HG03342 (cell line): Measurements from ENCODE around the gene PIAS1.

Source experiments
- ATAC-seq: cut with Tn5 transposase; IDR thresholded peaks from one replicate; pipeline ENCODE4 v1.9.1; 2021; ENCODE audit warnings: mild to moderate bottlenecking, moderate library complexity; ENCODE audit not compliant: unreplicated experiment

Gene PIAS1

DNA sequence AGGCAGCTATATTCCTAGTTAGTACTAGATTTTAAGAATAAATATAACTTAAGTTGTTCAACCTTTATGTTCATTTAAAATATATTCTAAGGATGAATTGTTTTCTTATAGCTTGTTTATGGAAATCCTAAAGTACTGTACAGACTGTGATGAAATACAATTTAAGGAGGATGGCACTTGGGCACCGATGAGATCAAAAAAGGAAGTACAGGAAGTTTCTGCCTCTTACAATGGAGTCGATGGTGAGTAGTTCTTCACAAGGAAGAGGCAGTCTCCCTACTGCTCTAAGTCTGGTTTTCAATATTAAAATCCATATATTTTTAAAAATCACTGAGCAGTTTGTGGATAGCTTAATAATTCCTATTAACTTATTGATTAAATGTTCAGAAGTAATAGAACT is 121.4 kb downstream of the PIAS1 start:
- no peak for ATAC-seq

DNA sequence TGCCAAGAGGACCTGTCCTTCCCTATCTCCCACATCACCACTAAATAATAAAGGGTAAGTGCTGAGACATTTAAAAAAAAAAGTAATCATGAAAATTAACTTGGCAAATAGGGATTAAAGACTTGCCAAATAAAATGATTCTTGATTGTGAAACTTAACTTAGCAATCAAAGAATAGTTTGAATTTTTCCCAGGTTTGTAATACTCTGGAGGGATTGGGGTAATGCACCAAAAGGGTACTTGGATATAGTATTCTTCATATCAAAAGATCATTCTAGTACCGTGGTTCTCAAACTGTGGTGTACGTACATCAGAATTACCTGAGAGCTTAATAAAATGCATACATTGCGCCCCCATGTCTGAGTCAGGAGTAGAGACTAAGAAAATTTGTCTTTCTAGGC is 122.5 kb downstream of the PIAS1 start:
- no peak for ATAC-seq

DNA sequence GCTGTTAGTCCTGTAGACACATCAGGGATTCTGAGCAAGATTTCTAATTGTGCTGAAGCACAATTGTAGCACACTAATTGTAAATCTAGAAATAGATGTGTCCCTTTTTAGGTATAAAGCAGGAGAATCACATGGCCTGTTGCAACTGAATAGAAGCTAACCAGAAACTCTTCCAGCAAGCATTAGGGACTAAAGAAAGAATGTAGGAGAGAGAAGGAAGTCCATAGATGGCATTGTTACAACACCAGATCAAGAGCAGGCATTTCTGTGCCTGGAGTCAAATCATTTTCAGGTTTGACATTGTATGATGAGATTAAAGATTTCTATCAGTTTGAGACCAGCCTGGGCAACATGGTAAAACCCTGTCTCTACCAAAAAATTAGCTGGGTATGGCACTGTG is 123.6 kb downstream of the PIAS1 start:
- ATAC-seq, result no peak

DNA sequence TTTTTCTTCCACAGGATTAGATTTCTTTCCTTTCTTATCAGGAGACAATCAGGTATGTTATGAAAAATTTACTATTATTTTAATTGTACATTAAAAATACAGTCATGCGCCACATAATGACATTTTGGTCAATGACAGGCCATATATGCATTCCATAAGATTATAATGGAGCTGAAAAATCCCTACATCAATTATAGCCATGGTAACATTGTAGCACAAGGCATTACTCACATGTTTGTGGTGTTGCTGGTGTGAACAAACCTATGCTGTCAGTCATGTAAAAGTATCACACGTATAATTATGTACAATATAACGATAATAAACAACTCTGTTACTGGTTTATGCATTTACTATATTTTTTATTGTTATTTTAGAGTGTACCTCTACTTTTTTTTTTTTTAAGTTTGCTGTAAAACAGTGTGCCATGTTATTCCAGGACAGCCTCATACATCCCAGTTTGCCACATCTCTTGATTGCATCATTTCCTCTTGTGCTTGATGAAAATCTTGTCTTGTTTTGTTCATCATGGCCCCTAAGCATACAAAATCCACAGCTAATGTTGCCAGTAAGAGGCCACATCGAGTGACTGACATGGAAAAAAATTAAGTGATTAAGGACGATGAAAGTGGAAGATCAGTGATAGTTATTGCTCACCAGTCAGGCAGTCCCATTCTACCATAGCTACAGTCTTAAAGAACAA is 129.7 kb downstream of the PIAS1 start:
- ATAC-seq, result no peak

DNA sequence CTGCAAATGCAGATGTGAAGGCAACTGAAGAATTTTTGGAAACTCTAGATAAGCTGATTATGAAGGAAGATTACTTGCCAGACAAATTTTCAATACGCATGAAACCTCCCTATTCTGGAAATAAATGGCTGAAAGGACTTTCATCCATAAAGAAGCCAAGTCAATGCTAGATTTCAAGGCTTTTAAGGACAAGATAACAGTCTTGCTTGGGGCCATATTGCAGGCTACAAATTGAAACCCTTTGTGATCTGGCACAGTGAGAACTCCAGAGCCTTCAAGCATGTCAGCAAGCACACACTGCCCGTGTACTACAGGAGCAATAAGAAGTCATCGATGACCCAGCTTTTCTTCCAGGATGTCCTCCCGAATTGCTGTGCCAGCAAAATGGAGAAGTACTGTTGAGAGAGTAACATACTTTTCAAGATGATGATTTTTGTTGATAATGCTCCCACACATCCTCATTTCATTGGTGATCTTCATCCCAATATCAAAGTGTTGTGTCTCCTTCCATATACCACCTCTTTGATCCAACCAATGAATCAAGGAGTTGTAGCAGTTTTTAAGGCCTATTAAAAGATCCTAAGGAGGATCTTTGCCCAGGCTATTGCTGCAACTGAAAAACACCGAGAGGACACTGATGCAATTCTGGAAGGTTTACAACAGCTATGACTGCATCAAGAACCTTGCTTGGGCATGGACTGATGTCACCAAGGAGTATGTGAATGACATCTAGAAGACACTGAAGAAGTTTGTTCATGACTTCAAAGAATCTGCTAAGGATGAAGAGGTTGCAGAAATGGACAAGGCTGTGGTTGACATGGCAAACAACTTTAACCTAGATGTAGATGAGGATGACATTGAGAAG is 130.7 kb downstream of the PIAS1 start:
- ATAC-seq, result no peak

DNA sequence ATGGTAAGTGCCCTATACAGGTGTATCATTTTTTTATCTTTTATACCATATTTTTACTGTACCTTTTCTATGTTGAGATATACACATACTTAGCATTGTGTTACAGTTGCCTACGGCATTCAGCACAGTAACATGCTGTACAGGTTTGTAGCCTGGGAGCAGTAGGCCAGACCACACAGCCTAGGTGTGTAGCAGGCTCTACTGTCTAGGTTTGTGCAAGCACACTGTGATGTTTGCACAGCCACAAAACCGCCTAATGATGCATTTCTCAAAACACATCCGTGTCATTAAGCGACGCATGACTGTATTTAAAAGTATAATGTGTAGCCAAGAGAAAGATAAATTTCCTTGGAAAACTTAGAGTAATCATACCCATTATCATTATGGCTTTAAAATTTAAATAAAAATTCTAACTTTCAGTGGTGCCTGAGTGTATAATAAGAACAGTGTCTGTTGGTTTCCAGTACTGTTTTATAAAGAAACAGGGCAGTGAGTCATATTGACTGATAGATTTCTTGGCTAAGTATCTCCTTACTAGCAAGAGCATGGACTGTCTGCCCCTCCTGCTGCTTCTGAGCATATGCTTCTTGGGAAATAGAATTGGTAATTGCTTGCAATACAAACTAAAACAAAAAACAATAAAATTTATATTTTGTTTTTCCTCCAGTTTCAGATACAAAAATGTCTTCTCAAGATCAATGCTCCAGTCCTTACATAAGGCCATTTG is 132.7 kb downstream of the PIAS1 start:
- ATAC-seq, result no peak

DNA sequence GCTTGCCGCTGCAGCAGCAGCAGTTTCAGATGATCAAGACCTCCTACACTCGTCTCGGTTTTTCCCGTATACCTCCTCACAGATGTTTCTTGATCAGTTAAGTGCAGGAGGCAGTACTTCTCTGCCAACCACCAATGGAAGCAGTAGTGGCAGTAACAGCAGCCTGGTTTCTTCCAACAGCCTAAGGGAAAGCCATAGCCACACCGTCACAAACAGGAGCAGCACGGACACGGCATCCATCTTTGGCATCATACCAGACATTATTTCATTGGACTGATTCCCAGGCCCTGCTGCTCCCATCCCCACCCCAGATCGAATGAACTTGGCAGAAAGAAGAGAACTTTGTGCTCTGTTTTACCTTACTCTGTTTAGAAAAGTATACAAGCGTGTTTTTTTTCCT is 133.4 kb downstream of the PIAS1 start:
- ATAC-seq, result no peak

DNA sequence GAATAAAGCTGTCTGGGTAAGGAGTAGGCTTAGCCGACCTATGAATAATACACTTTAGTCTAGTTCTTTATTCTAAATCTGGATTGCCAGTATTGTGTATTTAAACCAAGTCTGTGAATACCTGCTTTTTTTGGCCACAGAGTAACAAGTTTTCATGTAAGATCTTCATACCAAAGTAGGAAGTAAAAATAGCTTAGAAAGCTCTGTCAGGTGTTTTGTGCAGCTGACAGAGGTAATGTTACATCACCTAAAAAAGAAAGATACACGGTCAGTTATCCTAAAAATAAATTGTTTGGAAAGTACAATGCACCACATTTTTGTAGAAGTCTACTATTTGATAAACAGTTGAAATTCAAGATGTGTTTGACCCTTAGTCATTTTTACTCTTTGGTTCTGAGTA is 134.5 kb downstream of the PIAS1 start:
- ATAC-seq, result no peak

DNA sequence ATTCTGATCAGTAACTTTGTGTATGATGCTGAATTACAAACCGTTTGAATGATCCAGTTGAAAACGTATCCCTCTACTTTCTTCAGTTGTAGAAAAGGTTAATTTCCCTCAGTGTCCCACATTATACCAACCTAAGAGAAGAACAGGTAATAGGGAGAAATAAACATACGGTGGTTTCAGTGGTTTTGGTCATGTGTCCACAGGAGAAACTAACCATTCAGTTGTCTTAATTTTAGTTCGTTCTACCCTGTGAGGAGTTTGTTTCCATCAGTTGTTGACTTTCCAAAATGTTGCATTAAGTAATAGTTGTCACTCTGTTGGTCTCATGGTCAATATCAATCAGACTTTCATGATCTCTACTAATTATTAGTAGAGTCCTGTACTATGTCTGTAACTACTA is 135.9 kb downstream of the PIAS1 start:
- ATAC-seq, result no peak

DNA sequence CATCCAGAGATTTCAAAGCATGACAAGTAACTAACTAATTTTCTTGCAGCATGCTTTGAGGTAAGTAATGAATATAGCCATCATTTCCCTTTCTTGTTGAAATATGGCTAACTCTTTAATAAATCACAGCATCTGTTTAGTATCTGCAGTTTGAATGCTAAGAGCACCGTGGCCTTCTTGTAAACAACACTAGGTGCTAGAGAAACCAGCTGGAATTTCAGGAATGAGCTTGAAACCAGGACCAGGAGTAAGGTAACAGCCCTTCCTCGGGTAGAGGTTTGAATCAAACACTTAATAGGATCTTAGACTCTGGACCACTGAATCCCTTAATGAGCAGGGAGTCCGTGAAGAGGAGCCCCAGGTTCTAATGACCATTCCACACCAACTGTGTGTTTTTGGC is 137.4 kb downstream of the PIAS1 start:
- ATAC-seq, result no peak

DNA sequence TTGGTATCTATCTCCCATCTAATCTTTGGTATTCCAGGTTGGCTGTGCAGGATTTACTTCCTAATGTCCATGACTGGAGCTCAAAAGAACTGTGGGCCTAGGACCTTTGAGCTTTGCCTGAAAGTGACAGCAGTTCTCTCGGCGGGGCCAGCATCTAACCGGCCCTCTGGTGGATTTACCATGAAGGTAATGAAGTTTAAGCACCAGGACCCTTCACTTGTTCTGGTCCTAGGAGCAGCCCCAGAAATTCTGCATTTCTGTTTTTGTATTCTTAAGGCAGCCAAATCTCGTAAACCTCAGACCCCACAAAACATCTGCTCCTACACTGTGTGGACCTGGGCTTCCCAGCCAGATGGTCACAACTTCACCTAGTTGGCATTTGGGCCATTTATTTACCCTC is 138.0 kb downstream of the PIAS1 start:
- ATAC-seq, result no peak

DNA sequence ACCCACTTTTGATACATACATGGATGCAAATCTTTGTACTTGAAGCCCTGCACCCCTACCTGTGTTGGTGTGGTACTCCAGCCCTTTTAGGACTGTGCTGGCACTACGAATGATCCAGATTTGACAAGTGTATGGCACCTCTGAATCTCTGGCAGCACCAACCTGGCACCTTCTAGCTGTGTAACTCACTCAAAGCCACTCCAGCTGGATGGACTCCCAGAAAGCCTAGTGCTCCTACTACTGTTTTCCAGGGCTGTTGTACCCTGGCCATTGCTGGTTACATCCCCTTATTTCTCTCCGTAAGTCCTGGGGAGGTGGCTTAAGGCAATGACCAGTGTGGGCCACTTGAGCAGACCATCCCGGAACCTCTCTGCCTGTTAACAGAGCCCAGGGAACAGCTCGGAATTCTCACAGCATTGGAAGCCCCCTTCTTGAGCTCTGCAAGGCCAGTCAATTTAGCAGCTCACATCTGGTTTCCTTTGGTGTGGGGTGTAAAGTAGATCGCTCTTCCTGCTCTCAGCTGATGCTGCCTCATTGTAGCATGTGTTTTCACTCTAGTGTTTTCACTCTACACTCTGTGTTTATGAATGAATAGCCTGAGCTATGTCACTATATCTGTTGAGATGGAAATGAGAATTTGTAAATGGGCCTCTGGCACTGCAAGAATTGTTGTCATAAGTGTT is 138.8 kb downstream of the PIAS1 start:
- no peak for ATAC-seq

DNA sequence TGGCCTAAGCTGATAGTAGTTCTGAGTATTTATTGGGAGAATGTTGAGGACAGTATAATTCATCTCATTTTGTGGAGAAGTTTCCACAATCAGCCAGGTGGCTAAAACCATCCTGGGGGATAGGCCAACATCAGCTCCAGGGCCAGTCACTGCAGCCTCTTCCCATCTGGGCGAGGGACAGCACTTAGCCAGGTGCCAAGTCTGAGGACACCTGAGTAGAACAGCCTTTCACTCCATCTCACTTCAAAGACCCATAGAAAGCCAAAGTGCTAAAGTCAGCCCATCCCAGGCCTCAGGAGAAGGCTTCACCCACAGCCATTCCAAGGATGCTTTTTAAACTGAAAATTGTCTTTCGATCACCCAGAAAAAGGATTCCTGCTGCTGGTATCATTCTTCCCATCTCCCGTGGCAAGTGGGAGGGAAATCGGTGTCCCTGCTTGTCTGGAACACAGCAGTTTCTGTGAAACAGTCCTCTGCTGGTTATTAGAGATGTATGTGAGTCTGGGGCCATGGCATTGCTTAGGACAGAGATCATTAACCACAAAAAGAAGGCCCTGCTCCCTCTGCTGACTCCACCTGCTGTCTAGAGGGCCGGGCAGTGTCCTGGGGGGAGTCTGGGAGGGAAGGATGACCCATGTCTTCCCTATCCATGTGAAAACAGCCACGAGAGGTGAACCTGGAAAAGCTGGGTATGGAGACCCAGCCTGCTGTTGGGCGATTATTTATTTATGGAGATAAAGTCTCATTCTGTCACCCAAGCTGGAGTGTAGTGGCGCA is 141.4 kb downstream of the PIAS1 start:
- ATAC-seq, result no peak

DNA sequence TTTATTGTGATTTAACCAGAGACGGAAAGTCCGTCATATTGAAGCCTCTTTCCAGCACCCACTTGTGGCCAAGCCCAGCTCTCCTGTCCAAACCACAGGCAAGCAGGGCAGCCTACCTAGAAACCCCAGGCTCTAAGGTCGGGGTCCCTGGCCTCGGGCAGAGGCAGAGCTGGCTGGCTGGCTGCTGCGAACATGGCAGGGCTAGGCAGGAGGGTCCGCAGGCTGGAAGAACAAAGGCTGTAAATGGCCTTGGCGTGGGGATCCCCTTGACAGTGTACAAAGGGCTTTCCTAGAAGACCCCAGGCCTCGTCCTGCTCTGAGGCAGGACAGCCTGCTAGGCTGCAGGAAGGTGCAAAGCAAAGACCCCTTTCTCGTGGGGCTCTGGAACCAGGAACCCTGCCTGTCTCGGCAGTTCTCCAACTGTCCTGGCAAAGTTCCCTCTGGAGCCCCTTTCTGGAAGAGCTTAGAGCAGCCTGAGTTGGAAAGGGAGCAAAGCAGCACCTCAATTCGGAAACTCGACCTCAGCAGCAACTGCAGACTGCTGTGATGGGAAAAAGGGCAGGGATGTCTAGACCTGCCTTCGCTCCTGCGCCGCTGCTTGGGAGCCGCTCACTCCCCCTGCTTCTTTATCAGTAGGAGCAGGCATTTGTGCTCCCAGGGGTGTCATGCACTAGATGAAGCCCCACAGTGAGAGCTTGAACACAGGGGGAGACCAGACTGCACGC is 142.5 kb downstream of the PIAS1 start:
- ATAC-seq, result no peak

DNA sequence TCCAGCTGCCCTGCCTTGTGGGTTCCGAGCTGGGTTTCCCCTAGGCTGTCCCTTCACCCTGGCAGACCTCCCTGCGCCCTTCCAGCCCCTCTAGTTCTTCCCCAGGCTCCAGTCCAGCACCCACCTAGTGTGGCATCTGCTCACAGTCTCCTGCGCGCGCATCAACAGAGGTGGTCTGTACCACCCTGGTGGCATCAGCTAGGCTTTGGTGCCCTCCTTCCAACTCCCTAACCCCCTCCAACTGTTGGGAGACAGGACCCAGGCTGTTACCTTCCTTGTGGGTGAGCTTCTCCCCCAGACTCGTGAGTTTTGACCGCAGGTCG is 143.0 kb downstream of the PIAS1 start:
- ATAC-seq, result no peak

DNA sequence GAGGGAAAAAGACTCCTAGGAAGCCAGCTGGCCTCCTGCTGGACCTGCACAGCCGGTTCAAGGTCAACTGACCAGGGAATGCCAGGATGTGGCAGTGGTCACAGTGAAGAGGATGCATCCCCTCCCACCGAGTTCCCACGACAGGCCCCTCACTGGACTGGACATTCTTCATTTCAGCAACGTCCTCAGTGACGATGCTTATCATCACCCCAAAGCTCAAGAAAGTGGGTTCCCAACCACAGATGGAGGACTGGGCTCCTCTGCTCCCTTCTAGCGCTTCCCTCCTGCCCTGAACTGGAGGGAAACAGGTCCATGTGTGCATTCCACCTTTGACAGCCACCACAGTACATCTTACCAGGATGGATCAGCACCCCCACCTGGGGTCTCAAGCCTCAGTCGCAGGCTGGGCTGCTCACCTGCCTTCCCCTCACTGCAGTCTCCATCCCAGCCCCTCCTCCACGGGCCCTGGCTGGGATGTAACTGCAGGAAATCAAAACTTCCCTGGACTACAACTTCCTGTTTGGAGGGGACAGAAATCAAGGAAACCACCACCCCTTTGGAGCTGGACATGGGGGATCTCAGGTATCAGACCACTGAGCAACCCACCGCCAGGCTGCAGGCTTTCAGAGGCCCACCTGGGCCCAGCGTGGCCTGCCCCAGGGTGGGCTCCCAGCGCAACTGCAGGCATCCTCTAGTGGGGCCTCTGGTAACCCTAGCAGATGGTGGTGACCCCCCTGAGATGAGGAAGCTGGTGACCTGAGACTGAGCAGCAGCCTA is 143.7 kb downstream of the PIAS1 start:
- ATAC-seq, result no peak

DNA sequence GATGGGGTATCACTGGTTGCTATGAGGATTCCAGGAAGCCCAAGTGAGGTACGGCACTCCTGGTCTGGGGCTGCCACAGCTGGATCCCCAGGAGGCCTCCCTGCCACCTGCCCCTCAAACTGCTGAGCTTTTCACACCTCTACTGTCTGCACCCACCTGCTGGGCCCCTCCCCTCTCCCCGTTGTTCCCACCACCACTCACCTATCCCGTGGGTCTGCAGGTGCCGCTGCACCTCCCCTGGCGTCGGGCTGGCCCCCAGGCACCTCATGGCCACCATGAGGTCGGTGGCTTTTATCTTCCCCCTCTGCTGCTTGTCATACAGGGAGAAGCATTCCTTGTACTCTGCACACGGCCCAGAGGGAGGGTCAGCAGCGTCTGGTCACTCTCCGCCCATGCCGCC is 145.2 kb downstream of the PIAS1 start:
- ATAC-seq, result no peak

DNA sequence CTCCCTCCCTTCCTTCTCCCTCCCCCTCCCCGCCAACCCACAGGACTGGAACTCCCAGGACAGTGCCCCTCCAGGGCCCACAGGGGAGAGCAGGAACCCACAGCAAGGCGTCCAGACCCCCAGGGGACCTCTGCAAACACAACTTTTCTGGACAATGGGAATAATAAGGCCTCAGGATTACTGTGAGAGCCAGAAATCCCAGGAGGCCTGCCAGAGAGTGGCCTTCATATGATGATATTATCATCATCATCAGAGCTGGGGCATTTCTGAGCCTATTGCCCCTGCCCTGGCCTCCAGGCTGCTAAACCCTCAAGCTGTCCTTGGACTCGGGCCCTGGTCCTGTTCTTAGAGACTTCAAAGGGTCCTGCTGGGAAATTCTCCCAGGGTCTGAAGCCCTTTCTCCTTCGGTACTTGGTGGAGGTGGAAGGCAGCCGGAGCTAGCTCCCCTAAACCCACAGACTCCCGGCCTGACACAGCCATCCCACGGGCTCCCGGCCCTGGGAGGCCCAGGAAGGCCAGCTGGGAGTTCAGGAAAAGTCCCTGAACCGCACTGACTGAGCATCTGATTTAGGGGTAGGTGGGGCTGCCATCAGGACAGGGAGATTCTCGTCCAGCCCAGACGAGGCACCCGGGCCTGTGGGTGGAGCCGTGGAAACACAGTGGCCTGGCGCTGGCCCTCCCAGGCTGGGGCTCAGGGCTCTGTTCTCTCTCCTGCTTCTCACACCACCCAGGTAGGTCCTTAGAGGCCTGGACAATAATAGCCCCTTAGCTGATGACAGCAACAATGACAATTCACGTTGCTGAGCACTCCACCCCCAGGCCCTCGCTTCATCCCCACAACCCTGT is 146.1 kb downstream of the PIAS1 start:
- ATAC-seq, result no peak
